ENCODE measurements around the gene DNER.
"Not testable (repeated sequence)": the region's sequence is repeated elsewhere in the genome, so short reads cannot be mapped to it uniquely, and the experiment has no call there.

The DNER gene

DNA sequence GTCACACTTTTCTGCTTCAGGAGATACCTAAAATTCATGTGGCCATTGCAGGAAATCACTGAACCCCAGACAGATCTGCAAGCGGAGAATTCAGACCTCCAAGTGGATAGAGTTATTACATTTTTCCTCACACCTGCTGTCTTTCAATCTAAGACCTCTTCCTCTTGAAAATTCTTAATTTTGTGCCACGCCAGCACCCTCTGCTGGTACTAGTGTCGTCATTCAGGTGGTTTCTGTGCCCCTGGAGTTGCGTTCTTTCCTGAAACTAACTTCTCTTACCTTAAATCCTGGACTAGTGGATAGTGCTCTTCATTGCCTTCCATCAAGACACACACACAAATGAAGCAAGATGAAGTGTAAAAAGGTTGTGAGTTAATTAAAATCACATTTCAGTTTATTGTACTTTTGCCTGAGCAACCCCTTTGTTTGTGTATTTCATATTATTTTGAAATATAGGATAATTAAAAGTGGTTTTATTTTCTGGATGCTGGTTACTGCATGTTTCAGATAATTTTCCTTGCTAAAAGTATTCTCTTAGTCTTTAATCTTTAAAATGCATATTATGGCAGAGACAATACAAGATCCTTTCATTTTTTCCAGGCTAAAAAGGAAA, 1.6 kb upstream of the DNER start:
- peak; percentile 28 for DNase-seq

DNA sequence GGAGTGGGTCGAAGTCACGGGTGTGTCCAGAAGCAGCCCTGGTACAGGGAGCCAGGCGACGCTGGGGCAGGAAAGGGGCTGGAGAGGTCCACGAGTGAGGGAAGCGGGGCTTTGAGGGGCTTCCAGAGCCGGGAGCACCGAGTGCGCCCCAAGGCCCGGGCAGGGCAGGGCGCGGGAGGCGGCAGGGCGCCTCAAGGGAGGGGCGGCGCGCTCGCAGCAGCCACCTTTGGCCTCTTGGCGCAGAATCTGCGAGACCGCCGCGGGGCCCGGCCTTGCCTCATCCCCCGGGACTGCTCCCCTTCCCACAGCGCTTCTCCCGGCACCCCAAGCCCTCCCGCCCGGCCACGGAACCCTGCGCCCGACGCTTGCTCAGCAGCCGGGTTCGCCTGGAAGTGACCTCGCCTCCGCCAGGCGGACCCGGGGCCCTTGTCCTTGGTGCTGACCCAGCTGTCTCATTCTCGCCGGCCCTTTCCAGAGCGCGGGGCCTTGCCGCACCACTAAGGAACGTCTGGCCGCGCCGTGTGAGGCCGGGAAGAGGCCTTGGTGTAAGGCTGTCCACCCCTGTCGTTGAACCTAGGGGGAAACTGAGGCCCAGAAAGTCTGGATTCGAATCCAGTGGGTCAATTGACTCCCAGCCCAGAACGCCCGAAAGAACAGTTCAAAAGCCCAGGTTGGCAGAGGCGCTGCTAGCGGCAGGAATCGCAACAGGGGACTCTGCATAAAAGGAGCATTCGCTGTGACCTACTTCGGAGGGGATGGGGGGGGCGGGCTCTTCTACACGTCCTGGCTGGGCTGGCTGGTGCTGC, 584 bp upstream of the DNER start:
- no peak for DNase-seq

DNA sequence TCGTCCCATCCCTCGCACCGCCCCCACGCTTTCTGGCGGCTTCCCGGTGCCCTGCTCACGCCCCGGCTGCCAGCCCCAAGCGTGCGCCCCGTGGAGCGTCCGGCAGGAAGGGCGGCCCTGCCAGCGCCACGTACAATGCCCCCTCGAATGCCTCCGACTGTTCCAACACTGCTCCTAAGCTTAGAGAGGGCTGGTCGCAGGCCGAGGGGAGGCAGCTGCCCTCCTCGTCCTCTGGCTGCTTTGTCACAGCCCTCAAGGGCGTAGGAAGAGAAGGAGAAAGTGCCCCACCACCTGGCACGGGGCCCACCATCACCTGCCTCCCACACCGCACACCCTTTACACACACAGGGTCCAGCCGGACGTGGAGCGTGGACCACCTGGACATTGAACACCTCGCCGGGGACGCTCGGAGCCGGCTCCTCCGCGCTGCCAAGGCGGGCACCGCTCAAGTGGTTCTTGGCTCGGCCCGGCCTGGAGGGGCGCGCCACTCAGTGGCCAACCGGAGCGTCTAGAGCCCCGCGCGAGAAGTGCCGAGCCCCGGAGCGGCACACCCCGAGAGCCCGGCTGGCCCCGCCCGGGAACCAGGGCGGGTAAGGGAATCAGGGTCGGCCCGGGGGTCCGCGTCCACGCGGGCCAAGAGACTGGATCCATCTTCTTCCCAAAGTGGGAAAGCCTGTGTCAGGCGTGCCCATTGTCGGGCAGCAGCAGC, 830 bp downstream of the DNER start:
- no peak for DNase-seq

DNA sequence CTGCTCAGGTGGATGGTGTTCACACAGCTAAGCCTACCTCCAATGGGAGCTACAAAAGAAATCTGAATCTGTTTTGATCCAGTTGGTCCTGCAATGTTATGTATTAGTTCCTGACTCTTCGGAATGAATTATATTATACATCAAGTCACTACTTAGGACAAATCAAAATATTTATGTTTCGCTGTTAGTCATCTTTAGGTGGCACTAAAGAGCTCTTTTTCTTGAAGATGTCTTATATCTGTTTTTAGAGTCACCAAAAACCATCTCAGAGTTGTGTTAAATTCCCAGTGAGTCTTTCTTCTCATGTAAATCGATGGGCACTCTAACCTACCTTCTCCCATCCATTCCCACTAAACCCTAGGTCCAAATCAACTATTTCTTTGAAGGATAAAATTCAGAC, 2.2 kb downstream of the DNER start:
- DNase-seq = no peak

DNA sequence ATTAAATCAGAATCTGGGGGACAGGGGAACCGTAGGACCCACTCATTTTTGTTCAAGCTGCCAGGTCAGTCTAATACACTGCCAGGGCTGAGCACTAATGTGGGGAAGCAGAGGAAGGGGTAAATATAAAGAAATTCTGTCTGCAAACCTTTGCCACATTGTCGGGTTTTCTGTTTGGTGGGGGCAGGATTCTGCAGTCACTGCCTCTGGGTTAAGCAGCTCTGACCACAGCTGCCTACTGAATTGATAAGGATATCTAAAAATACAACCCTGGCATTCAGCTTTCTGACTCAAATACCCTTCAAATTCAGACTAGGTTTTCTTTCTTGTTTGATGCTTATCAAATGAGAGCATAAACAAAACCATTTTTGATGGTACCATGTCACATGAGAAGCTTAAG, 6.0 kb downstream of the DNER start:
- no peak for DNase-seq

DNA sequence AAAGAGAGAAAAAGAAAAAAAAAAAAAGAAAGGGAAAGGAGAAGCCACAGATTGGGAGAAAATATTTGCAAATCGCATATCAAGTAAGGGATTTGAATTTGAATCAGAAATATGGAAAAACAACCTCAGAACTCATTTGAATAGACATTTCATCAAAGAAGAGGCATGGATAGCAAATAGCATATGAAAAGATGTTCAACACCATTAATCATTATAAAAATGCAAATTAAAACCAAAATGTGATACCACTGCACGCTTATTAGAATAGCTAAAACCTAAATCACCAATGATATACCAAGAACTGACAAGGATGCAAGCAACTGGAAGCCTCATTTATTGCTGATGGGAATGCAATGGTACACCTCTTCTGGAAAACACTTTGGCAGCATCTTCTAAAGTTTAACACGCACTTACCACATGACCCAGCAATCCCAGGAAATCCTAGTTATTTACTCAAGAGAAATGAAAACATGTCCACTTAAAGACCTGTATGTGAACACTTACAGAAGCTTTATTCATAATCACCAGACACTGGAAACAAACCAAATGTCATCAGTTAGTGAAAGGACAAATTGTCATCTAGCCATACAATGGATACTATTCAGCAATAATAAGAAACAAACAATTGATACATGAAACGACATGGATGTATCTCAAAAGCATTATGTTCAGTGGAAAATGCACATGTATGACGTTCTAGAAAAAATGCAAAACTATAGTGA, 10.3 kb downstream of the DNER start:
- no peak for DNase-seq

DNA sequence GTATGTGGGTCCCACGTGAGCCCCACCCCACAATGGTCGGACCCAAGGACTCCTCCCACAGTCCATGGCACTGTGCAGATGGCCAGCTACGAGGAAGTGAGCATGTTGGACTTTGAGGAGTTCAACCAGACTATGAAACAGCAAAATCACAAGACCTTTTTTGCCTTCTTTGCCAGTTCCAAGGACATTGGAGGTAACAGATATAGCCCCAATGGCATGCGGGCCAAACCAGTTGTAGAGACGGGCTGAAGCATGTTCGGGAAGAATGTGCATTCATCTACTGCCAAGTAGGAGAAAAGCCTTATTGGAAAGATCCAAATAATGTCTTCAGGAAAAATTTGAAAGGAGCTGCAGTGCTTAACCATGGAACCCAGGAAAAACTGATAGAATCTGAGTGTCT, 12.6 kb downstream of the DNER start:
- DNase-seq = no peak

DNA sequence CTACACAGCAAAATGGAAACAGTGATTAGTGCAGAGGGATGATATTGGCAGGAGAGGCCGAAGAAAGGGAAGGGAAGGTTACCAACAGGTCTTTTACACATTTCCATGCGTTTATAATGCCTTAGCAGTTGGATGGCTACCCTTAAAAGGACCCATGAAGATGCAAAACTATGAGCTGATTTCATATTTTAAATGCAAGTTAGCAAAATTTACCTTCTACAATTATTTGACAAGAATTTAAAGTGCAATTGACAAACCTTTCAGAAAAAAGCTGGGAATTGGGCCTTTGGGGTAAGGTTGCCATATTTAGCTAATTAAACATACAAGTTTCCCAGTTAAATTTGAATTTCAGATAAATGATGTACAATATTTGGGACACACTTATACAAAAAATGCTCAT, 13.3 kb downstream of the DNER start:
- DNase-seq = no peak

DNA sequence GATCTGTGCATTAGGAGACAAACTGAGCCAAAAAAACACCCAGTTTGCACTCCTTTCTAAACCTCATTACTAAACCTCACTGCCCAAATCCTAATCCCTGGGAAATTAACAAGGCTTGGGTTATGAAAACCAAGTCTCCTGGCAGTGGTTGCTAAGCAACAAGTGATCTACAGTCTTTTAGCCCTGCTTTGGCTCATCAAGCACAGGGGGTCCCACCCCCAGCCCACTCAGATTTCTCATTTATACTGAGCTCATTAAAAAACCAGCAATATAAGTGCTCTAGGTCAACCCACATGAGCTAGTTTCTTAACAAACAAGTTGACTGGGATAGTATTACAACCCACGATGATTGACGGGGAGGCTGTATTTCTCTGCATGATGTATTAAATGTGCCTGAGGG, 18.4 kb downstream of the DNER start:
- no peak for DNase-seq

DNA sequence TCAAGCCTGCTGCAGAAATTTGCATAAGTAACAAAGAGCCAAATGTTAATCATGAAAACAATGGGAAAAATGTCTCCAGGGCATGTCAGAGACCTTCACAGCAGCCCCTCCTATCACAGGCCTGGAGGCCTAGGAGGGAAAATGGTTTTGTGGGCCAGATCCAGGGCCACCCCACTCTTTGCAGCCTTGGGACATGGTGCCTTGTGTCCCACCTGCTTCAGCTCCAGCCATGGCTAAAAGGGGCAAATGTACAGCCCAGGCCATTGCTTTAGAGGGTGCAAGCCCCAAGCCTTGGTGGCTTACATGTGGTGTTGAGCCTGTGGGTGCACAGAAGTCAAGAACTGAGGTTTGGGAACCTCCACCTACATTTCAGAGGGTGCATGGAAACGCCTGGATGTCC, 20.5 kb downstream of the DNER start:
- DNase-seq = not testable (repeated sequence)

DNA sequence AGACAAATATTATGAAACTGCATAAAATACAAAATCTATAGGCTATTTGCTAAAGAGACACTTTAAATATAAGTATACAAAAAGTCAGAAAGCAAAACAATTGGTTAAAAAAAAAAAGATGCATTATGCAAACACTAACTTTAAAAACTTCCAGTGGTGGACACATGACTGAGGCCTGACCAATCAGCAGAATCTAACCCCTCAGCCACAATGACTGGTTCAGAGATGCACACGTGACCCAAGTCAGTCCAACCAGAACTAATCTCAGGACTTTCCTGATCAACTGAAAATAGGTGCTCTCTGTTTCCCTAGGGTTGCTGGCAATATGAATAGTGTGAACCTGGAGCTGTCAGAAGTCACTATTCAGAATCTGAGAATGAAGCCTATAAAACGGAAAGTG, 22.7 kb downstream of the DNER start:
- DNase-seq = no peak

DNA sequence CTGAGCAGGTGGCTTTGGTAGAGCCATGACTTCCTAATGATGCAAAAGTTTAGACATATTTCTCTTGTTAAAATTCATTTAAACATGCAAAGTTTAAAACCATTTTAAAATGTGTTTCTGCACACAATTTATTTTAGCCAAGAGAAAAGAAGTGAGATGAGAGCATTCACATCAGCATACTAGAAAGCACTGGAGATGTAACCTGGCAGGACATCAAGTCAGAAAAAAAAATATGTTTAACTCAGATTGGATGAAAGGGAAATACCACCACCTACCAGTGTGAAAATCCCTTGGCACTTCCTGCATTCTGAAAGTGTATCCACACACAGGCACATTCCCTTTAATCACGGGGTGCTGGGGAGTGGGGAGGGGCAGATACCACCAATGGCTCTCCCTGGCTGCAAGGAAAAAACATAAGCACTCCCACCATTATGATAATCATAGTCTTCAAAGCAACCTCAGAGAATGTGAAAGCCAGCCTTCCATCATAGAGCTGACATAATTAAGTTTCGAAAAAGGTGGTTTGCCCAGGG, 25.0 kb downstream of the DNER start:
- no peak for DNase-seq

DNA sequence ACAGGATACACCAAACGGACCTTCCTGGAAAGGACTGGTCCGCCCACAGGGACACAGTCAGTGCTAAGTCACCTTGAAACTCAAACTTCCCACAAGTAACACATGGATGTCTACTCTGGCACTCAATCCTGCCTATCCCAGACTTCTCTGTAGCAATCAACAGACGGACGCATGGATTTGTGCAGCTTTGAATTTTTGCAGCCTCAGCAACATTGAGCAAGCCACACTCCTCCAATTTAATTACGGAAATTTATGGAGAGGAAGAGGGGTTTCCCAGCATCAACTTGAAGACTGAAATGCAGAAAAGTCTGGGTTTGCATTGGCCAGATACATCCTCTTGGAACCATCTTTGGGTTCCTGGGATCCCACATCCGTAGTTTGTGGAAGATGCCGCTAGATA, 26.2 kb downstream of the DNER start:
- no peak for DNase-seq

DNA sequence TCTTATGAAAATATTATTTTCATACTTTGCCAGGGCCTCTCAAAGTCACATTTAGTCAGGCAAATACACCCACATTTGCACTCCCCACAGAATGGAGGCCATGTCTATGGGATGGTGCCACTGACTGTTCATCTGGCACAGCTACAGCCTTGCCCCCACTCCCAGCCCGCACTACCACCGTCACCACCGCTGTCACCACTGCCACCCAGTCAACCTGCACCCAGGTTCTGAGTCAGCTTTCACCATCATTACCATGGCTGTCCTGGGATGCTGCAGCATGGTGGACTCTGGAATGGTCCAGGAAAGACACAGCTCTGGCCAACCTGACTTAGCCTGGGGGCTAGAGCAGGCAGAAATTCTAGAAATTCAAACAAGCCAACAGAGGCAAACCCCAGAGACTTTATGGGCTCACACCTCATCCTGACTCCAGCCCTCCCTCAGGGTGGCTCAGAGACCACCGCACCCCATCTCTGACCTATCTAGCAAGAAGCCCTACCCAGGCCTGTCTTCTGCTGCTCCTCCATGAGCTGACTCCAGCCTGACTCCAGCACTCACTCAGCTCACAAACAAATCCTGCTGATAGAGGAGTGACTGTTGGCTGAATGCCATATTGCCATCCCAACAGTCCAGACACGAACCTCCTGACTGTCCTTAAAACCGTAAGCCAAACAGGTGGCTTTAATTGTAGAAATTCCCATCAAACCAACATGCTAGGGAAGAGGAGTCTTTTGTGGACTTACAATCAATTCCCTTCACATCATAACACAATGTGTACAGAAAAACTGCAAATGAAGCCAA, 28.0 kb downstream of the DNER start:
- DNase-seq = peak; percentile 35

DNA sequence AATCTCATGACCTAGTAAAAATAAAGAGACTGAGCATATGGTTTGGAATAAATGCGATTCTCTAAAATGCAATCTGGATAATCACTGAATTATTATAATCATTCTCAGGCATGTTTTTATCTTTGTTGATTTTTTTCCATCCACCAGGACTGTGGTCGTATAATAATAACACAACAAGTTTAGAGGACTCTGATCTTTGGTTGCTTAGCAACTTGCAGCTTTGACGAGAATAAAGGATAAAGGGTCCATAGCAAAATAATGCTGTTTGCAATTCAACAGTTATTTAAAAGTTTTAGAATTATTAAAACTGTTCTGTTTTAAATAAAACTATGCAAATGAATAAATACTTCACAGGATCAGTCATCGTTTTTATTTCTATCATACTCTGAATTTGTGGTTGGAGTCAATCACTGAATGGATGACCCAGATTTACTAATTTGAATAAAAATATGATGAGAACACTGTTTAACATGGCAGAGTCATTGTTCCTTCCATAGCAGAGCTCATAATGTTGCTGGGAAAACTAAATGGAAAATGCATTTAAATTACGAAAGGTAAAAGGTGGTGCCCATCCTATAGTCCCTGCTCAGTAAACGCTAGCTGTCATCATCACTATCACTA, 29.3 kb downstream of the DNER start:
- DNase-seq = no peak

DNA sequence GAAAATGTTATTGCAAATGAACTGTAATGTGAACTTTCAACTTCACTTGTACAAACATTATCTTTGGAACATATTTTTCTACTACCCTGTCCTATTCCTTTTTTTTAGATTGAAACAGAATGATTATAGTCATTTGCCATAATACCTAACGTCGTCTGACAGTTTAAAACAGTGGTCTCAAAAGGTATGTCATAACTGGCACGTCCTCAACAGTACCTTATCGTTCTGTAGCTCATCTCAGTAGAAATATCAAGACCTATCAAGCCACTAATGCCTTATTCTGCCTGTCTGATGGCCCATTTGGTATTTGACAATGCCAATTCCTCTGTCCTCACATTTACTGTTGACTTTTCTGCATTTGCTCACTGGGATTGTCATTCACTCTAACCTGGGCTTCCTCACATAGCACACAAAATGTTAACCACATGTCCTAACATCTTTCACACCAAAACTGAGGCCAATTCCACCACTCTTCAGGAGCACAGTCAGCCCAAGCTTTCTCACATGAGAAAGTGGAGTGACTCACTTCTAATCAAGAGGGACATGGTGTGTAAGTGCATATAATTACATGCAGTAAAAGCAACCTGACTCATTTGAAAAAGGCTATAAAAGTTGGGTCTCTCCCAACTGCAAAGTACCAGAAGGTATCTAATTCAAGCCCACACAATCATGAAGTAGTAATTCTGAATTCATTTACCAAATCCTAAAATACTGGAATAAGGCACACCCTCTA, 34.8 kb downstream of the DNER start:
- DNase-seq = no peak

DNA sequence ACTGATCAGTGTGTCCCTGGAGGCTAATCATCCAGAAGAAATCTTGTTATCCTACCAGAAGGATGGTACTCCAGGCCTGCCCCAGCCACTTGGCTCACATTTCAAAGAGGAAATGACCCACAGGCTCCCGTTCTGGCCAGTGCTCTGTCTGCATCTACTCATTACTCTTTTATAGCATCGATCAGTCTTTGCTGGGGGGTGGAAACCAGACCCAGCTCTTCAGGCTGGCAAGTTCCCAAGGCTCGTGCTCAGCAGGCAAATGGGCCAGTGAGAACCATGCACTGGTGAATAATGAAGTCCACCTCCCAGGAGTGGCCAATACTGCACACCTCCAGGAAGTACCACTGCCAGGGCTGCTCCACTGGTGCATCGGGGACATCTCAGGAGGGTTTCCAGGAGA, 38.8 kb downstream of the DNER start:
- DNase-seq = peak; percentile 81

DNA sequence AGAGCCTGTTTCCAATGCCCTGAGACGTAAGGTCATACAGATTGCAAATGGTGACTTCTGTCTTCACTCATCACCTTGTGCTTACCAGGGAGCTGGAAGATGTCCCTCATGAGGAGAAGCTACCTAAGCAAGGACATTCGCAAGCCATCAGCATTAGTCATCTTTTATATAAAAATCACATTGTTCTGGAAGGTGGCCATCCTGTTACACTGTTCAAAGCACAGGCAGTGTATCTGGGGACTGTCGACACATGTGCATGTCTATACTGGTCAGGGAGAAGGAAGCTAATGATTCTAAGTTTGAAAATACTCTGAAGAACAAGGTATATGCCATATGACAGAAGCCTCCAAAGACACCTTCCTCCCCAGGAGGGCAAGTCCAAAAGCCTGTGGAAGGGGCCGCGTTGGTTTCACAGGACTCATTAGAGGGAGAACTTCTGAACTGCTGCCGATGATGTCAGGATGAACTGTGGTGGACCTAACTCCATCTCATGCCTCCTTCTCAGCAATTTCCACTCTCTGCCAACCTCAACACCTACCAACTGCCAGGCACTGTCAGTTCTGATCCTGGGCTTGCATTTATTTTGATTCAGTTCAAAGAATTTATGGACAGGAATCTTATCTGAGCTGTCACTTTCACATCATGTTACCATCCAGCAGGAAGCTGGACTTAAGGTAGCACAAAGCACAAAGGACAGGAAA, 39.4 kb downstream of the DNER start:
- DNase-seq = no peak

DNA sequence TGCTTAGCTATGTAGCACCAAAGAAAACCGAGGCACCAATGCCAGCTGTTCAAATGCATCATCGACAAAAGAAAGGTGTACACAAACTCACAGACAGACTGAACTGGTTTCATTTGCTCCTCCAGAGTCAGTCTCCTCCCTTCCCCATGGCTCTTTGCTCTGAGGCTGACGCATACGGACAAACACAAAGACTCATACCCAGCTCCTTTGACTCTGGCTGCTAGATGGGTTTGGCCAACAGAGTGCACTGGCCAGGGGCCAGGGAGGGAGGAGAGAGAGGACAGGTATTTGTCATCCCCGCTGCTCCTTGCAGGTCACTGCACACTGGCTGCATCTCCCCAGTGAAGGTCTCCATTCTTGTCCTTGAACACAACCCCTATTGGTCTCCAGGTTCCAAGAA, 40.7 kb downstream of the DNER start:
- DNase-seq = peak; percentile 81

DNA sequence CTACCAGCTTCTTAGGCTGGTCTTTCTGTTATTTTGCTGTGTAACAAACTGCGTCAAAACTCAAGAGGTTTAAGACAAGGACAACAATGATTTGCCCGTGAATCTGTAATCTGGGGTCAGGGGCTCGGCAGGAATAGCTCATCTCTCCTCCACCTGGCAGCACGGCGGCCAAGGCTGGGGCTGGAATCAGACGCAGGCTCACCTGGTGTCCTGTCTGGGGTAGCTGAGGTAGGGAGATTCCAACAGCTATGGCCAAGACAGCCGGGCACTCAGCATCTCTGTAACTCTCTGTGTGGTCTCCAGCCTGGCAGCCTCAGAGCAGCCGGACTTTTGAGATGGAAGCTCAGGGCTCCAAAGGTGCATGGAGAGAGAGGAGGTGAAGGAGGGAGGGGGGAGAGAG, 42.3 kb downstream of the DNER start:
- DNase-seq = no peak

DNA sequence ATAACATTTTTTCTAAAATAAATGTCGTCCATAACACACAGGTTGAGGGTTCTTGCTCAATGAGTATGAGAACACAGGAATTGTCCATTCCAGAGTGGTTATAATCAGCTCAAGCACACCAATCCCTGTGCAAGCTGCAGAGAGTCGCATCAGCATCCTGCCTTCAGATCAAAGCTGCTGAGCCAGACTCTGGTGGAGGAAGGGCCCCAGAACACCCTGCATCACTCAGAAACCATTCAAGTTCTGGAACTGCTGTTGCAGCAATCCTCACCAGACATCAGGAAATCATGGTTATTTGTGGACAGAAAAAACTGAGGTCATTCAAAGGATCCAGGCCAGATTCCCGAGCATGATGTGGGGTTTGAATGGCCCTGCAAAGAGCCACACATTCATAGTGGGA, 44.5 kb downstream of the DNER start:
- DNase-seq = no peak
